Measurements from ENCODE around the gene WFS1.

GRCh38 chr4:6258026-6258360, 11.7 kb upstream of the WFS1 start:
- TF ChIP-seq POLR2AphosphoS5 (IDR thresholded peaks at IDR 0.05; ENCODE audit: low read depth, low read length): no peak
- no peak for TF ChIP-seq POLR2A (IDR thresholded peaks at IDR 0.05; ENCODE audit: low read depth, low read length)
- no peak for TF ChIP-seq SPI1 (IDR thresholded peaks at IDR 0.05; ENCODE audit: low read depth, low read length)
- no peak for TF ChIP-seq POU2F2 (IDR thresholded peaks at IDR 0.05; ENCODE audit: low read depth, low read length)
- TF ChIP-seq TAF1 (IDR thresholded peaks at IDR 0.05; ENCODE audit: low read depth, low read length): no peak
- TF ChIP-seq PAX5 (IDR thresholded peaks at IDR 0.05; ENCODE audit: insufficient read depth, low read length, severe bottlenecking): no peak
